ENCODE measurements around the gene F8. TPM values are rescaled to one million over a fixed set of nuclear protein-coding genes. Genes with fewer than 3 reads are reported as not detected.

The F8 gene
- total RNA-seq, 1 experiment from 2014 or later, result 12.4 TPM

DNA sequence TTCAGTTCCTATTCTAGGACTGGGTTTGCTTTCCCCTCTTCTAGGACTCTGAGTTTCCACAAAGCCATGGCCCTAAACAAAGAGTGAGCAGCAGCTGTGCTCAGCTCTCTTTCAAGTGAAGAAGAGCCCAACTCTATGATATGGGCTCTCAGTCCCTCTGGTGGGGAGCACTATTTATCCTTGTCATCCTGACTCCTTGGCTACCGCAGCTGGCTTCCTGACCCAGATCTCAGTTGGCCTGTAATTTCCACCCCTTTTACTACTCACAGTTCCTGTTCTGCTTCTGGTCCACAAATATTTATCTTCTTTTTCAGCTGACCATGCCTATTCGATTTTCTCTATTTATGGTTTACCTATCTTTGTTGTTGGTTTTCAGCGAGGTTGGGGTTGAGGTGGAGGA, 33.8 kb downstream of the F8 start:
- ChIA-PET POLR2A (interaction anchor here (0.7 kb wide), 1 partner anchor 610 kb away, joined by 3 read pairs; no protein-coding TSS in a partner anchor), CTCF (no interaction called here)
- ATAC-seq (no peak), DNase-seq (ENCODE audit: low read depth, low spot score) (no peak)
- H3K27ac ChIP-seq (ENCODE audit: low read length), result no peak overlapping the region
- no peaks in the 10 kb centered on the region for H3K4me1 ChIP-seq (ENCODE audit: control insufficient read depth, insufficient read depth, low read length)
- H3K27me3 ChIP-seq (ENCODE audit: control insufficient read depth, insufficient read depth, low read length), result no peaks in the 10 kb centered on the region; the same call in 1 of the 2 replicates
- no peak for TF ChIP-seq TCF7L2 (IDR thresholded peaks at IDR 0.05; ENCODE audit: low read depth, low read length)
- no TSS peak for BruUV-seq (replicated peaks)
- in situ Hi-C loops (cut with HindIII; ENCODE audit: low pct_unique_long_range_greater_than_20kb, low sequenced_read_pairs), result no loop called here
- H3K4me3 ChIP-seq (ENCODE audit: low read depth in 2 of 2, low read length in 2 of 2), result no peak overlapping the region
- H3K9me3 ChIP-seq (ENCODE audit: control insufficient read depth, insufficient read depth, low read depth, low read length), result no peaks in the 10 kb centered on the region
- intact Hi-C loops (cut with micrococcal nuclease; ENCODE audit: unreplicated experiment), result loop anchor here (10.0 kb wide), 2 partner anchors 156 to 226 kb away; partner anchors contain the start of gene VBP1
- H3K36me3 ChIP-seq (ENCODE audit: control insufficient read depth, insufficient read depth, low read length), result no peaks in the 10 kb centered on the region

DNA sequence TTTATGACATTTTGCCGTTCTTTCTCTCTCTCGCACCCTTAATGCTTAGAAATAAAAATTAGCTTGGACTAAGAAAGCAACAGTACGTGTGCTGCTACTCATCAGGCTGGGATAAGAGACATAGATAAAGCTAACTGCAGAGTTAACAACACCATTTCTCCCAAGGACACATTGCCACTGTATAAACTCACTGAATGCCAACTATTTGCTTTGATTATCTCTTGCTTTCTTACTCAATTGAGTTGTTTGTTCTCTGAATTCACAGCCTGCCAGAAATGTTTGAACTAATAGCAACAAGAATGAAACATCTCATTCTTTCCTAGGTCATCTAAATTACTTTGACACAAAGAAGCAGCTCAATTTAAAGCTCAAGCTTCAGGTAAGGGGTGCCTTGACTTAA, 34.6 kb downstream of the F8 start:
- in situ Hi-C loops (cut with HindIII; ENCODE audit: low pct_unique_long_range_greater_than_20kb, low sequenced_read_pairs), result no loop called here
- Histone ChIP-seq H3K27ac (ENCODE audit: low read length) (no peak overlapping the region), H3K36me3 (ENCODE audit: control insufficient read depth, insufficient read depth, low read length) (no peaks in the 10 kb centered on the region), H3K4me3 (ENCODE audit: low read depth in 2 of 2, low read length in 2 of 2) (no peak overlapping the region), H3K27me3 (ENCODE audit: control insufficient read depth, insufficient read depth, low read length) (no peaks in the 10 kb centered on the region; the same call in 1 of the 2 replicates), H3K9me3 (ENCODE audit: control insufficient read depth, insufficient read depth, low read depth, low read length) (no peaks in the 10 kb centered on the region), H3K4me1 (ENCODE audit: control insufficient read depth, insufficient read depth, low read length) (no peaks in the 10 kb centered on the region)
- no peak for ATAC-seq
- intact Hi-C loops (cut with micrococcal nuclease; ENCODE audit: unreplicated experiment), result loop anchor here (2.0 to 10.0 kb wide), 3 partner anchors 69 to 227 kb away; partner anchors contain the start of gene VBP1
- BruUV-seq (replicated peaks), result no TSS peak
- TF ChIP-seq SIN3A (IDR thresholded peaks at IDR 0.05; ENCODE audit: borderline replicate concordance, insufficient read depth, low read depth, low read length), result no peak
- TF ChIP-seq, protein P1, sequence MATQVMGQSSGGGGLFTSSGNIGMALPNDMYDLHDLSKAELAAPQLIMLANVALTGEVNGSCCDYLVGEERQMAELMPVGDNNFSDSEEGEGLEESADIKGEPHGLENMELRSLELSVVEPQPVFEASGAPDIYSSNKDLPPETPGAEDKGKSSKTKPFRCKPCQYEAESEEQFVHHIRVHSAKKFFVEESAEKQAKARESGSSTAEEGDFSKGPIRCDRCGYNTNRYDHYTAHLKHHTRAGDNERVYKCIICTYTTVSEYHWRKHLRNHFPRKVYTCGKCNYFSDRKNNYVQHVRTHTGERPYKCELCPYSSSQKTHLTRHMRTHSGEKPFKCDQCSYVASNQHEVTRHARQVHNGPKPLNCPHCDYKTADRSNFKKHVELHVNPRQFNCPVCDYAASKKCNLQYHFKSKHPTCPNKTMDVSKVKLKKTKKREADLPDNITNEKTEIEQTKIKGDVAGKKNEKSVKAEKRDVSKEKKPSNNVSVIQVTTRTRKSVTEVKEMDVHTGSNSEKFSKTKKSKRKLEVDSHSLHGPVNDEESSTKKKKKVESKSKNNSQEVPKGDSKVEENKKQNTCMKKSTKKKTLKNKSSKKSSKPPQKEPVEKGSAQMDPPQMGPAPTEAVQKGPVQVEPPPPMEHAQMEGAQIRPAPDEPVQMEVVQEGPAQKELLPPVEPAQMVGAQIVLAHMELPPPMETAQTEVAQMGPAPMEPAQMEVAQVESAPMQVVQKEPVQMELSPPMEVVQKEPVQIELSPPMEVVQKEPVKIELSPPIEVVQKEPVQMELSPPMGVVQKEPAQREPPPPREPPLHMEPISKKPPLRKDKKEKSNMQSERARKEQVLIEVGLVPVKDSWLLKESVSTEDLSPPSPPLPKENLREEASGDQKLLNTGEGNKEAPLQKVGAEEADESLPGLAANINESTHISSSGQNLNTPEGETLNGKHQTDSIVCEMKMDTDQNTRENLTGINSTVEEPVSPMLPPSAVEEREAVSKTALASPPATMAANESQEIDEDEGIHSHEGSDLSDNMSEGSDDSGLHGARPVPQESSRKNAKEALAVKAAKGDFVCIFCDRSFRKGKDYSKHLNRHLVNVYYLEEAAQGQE (IDR thresholded peaks at IDR 0.05; ENCODE audit: insufficient read depth in 1 of 2, low read depth in 2 of 2, low read length in 1 of 2), result no peak
- TF ChIP-seq TCF7L2 (IDR thresholded peaks at IDR 0.05; ENCODE audit: low read depth, low read length), result no peak
- TF ChIP-seq, protein P2, sequence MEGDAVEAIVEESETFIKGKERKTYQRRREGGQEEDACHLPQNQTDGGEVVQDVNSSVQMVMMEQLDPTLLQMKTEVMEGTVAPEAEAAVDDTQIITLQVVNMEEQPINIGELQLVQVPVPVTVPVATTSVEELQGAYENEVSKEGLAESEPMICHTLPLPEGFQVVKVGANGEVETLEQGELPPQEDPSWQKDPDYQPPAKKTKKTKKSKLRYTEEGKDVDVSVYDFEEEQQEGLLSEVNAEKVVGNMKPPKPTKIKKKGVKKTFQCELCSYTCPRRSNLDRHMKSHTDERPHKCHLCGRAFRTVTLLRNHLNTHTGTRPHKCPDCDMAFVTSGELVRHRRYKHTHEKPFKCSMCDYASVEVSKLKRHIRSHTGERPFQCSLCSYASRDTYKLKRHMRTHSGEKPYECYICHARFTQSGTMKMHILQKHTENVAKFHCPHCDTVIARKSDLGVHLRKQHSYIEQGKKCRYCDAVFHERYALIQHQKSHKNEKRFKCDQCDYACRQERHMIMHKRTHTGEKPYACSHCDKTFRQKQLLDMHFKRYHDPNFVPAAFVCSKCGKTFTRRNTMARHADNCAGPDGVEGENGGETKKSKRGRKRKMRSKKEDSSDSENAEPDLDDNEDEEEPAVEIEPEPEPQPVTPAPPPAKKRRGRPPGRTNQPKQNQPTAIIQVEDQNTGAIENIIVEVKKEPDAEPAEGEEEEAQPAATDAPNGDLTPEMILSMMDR (IDR thresholded peaks at IDR 0.05), result no peak
- no peak for TF ChIP-seq POLR2AphosphoS5 (IDR thresholded peaks at IDR 0.05; ENCODE audit: low read depth, low read length)
- ChIA-PET POLR2A (no interaction called here), CTCF (interaction anchor here (0.8 kb wide), 1 partner anchor 69 kb away, joined by 5 read pairs; no protein-coding TSS in a partner anchor)
- no peak for DNase-seq (ENCODE audit: low read depth, low spot score)

DNA sequence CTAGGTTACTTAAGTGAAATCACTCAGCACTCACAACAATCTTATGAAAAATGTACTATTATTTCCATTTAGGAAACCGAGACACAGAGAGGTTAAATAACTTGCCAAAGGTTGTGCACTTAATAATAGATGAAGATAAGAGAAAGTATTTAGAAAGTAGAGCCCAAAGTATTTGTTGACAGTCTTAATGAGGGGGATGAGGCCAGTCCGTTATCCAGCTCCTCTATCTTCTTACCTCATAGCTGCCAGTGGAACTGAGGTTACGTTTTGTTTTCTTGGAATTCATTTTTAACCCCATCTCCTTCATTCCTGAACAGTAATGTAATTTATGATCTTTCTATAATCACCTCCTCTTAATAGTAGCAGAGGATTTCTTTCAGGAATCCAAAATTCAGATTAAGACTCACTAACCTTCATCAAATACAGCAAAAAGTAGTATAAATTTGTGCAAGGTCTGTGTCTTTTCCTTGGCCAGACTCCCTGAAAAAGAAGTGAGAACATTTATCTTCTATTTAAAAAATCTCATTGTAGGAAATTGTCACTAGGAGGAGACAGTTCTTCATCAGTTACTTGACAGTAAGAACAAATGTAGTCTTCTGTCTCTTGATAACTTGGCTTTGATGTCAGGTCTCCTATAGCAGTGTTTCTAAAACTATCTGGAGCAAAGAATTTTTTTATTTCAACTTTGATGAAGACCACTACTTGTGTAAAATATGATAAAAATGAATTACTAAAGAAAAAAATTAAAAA, 35.5 kb downstream of the F8 start:
- ChIA-PET POLR2A (no interaction called here), CTCF (no interaction called here)
- in situ Hi-C loops (cut with HindIII; ENCODE audit: low pct_unique_long_range_greater_than_20kb, low sequenced_read_pairs) (no loop called here), intact Hi-C loops (cut with micrococcal nuclease; ENCODE audit: unreplicated experiment) (loop anchor here (2.0 to 10.0 kb wide), 3 partner anchors 70 to 228 kb away; partner anchors contain the start of gene VBP1)
- Histone ChIP-seq H3K36me3 (ENCODE audit: control insufficient read depth, insufficient read depth, low read length) (no peaks in the 10 kb centered on the region), H3K4me3 (ENCODE audit: low read depth in 2 of 2, low read length in 2 of 2) (no peak overlapping the region), H3K27me3 (ENCODE audit: control insufficient read depth, insufficient read depth, low read length) (no peaks in the 10 kb centered on the region; the same call in 1 of the 2 replicates), H3K9me3 (ENCODE audit: control insufficient read depth, insufficient read depth, low read depth, low read length) (no peaks in the 10 kb centered on the region), H3K27ac (ENCODE audit: low read length) (no peak overlapping the region), H3K4me1 (ENCODE audit: control insufficient read depth, insufficient read depth, low read length) (no peaks in the 10 kb centered on the region)
- BruUV-seq (replicated peaks), result no TSS peak
- TF ChIP-seq, protein P2 (IDR thresholded peaks at IDR 0.05), result peak; percentile 42; the same call in 1 of the 2 replicates
- TF ChIP-seq, protein P1 (IDR thresholded peaks at IDR 0.05; ENCODE audit: insufficient read depth in 1 of 2, low read depth in 2 of 2, low read length in 1 of 2), result no peak
- DNase-seq (ENCODE audit: low read depth, low spot score) (no peak), ATAC-seq (no peak)
